ENCODE data around the gene CELF4.

The CELF4 gene

DNA sequence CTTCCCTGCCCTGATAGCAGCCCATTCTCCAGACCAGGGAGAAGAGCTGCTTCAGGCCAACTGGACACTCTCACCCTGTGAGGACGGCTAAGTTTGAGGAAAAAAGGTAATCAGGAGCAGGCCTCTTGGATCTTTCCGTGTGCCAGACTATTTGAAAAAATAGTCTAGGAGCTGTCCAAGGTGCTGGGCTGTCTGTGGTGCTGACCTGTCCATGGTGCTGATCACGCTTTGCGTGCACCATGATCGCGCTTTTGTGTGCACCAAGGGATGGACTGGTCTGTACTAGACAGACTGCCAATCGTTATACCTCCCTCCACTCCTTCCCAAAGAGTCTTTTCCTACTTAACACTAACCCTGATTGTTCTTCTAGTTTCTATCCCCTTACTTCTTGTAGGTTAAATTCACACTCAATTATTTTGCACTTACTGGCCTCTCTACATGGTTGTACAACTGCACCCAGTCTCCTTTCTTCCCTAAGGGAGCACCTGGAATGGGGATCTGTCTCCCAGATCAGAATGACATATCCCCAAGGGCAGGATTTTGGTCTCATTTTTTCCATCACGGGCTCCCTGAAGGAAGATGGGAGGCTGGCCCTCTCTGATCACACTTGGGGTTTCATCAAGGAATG, 295.4 kb downstream of the CELF4 start:
- H3K4me3 ChIP-seq (ENCODE audit: low read depth in 1 of 2, low read length in 2 of 2), result no peak overlapping the region
- H2AFZ ChIP-seq (ENCODE audit: low read depth, low read length), result no peak overlapping the region
- DNase-seq (peak; percentile 68), ATAC-seq (ENCODE audit: insufficient read depth, low read depth) (peak; percentile 82)
- no peak overlapping the region for H3K27ac ChIP-seq (ENCODE audit: low read length)
- no peaks in the 10 kb centered on the region for H3K4me1 ChIP-seq (ENCODE audit: insufficient read depth, low read length)
- H3K4me2 ChIP-seq (ENCODE audit: insufficient read depth, low read length), result no peak overlapping the region
- no peaks in the 10 kb centered on the region for H3K79me2 ChIP-seq (ENCODE audit: insufficient read depth, low read length)
- no peaks in the 10 kb centered on the region for H3K27me3 ChIP-seq (ENCODE audit: insufficient read depth, low read length, poor library complexity)
- TF ChIP-seq CTCF (IDR thresholded peaks at IDR 0.05; ENCODE audit: borderline replicate concordance, extremely low read depth, low read length, poor library complexity, severe bottlenecking), result no peak
- TF ChIP-seq EZH2 (IDR thresholded peaks at IDR 0.05; ENCODE audit: borderline replicate concordance, low read depth, low read length, severe bottlenecking), result no peak
- H3K9me3 ChIP-seq (ENCODE audit: insufficient read depth, low read length, severe bottlenecking), result peaks cover 6% of the 10 kb centered on the region
- H3K36me3 ChIP-seq (ENCODE audit: insufficient read depth, low read length), result no peaks in the 10 kb centered on the region
- peaks cover 6% of the 10 kb centered on the region; the same call in 1 of the 2 replicates for H4K20me1 ChIP-seq (ENCODE audit: insufficient read depth, low read length)
- no peak overlapping the region for H3K9ac ChIP-seq (ENCODE audit: low read depth, low read length)

GRCh38 chr18:37266290-37266689, 299.3 kb downstream of the CELF4 start:
- H3K79me2 ChIP-seq (ENCODE audit: insufficient read depth, low read length), result no peaks in the 10 kb centered on the region

GRCh38 chr18:37265382-37265781, 300.2 kb downstream of the CELF4 start:
- Histone ChIP-seq H3K9ac (ENCODE audit: low read depth, low read length) (no peak overlapping the region), H4K20me1 (ENCODE audit: insufficient read depth, low read length) (peaks cover 6% of the 10 kb centered on the region; the same call in 1 of the 2 replicates), H3K4me2 (ENCODE audit: insufficient read depth, low read length) (no peak overlapping the region), H3K79me2 (ENCODE audit: insufficient read depth, low read length) (no peaks in the 10 kb centered on the region), H3K4me3 (ENCODE audit: low read depth in 1 of 2, low read length in 2 of 2) (no peak overlapping the region), H2AFZ (ENCODE audit: low read depth, low read length) (no peak overlapping the region), H3K4me1 (ENCODE audit: insufficient read depth, low read length) (no peaks in the 10 kb centered on the region), H3K27ac (ENCODE audit: low read length) (no peak overlapping the region), H3K36me3 (ENCODE audit: insufficient read depth, low read length) (no peaks in the 10 kb centered on the region), H3K27me3 (ENCODE audit: insufficient read depth, low read length, poor library complexity) (no peaks in the 10 kb centered on the region), H3K9me3 (ENCODE audit: insufficient read depth, low read length, severe bottlenecking) (no peaks in the 10 kb centered on the region)
- no peak for TF ChIP-seq EZH2 (IDR thresholded peaks at IDR 0.05; ENCODE audit: borderline replicate concordance, low read depth, low read length, severe bottlenecking)
- TF ChIP-seq CTCF (IDR thresholded peaks at IDR 0.05; ENCODE audit: borderline replicate concordance, extremely low read depth, low read length, poor library complexity, severe bottlenecking), result no peak
- DNase-seq (no peak), ATAC-seq (ENCODE audit: insufficient read depth, low read depth) (no peak)

More at GRCh38 chr18:37266290-37266689, 299.3 kb downstream of the CELF4 start:
- Histone ChIP-seq H3K9me3 (ENCODE audit: insufficient read depth, low read length, severe bottlenecking) (no peaks in the 10 kb centered on the region), H2AFZ (ENCODE audit: low read depth, low read length) (no peak overlapping the region), H3K27me3 (ENCODE audit: insufficient read depth, low read length, poor library complexity) (no peaks in the 10 kb centered on the region), H3K4me2 (ENCODE audit: insufficient read depth, low read length) (no peak overlapping the region), H3K9ac (ENCODE audit: low read depth, low read length) (no peak overlapping the region), H4K20me1 (ENCODE audit: insufficient read depth, low read length) (peaks cover 6% of the 10 kb centered on the region; the same call in 1 of the 2 replicates), H3K4me3 (ENCODE audit: low read depth in 1 of 2, low read length in 2 of 2) (no peak overlapping the region), H3K27ac (ENCODE audit: low read length) (no peak overlapping the region), H3K36me3 (ENCODE audit: insufficient read depth, low read length) (no peaks in the 10 kb centered on the region), H3K4me1 (ENCODE audit: insufficient read depth, low read length) (no peaks in the 10 kb centered on the region)
- DNase-seq, result no peak
- no peak for ATAC-seq (ENCODE audit: insufficient read depth, low read depth)
- TF ChIP-seq CTCF (IDR thresholded peaks at IDR 0.05; ENCODE audit: borderline replicate concordance, extremely low read depth, low read length, poor library complexity, severe bottlenecking), result peak; percentile 34
- TF ChIP-seq EZH2 (IDR thresholded peaks at IDR 0.05; ENCODE audit: borderline replicate concordance, low read depth, low read length, severe bottlenecking), result no peak

Measured in DND-41 (cell line).